ENCODE data around the gene CAMP. TPM values are rescaled to one million over a fixed set of nuclear protein-coding genes. Genes with fewer than 3 reads are reported as not detected.

The CAMP gene
- total RNA-seq, 1 experiment from 2014 or later = not detected

GRCh38 chr3:48215876-48216275 lies 7.4 kb upstream of the CAMP start:
- no peaks in the 10 kb centered on the region for H3K9me3 ChIP-seq (ENCODE audit: low read depth, low read length, poor library complexity, severe bottlenecking)
- H3K36me3 ChIP-seq (ENCODE audit: insufficient read depth, low read length, poor library complexity, severe bottlenecking) = no peaks in the 10 kb centered on the region
- TF ChIP-seq, protein P1, sequence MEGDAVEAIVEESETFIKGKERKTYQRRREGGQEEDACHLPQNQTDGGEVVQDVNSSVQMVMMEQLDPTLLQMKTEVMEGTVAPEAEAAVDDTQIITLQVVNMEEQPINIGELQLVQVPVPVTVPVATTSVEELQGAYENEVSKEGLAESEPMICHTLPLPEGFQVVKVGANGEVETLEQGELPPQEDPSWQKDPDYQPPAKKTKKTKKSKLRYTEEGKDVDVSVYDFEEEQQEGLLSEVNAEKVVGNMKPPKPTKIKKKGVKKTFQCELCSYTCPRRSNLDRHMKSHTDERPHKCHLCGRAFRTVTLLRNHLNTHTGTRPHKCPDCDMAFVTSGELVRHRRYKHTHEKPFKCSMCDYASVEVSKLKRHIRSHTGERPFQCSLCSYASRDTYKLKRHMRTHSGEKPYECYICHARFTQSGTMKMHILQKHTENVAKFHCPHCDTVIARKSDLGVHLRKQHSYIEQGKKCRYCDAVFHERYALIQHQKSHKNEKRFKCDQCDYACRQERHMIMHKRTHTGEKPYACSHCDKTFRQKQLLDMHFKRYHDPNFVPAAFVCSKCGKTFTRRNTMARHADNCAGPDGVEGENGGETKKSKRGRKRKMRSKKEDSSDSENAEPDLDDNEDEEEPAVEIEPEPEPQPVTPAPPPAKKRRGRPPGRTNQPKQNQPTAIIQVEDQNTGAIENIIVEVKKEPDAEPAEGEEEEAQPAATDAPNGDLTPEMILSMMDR (conservative IDR thresholded peaks at IDR 0.05; ENCODE audit: low read depth, low read length) = no peak
- TF ChIP-seq EZH2 (IDR thresholded peaks at IDR 0.05; ENCODE audit: borderline replicate concordance, low read depth, low read length, poor library complexity, severe bottlenecking) = no peak
- H3K4me3 ChIP-seq (ENCODE audit: low read depth, low read length, poor library complexity, severe bottlenecking) = no peak overlapping the region
- intact Hi-C loops (cut with micrococcal nuclease; ENCODE audit: unreplicated experiment) = no loop called here
- ChIA-PET CTCF (no interaction called here), POLR2A (ENCODE audit: low non-redundant PET) (no interaction called here)
- no peaks in the 10 kb centered on the region for H3K4me1 ChIP-seq (ENCODE audit: insufficient read depth, low read length, poor library complexity, severe bottlenecking)
- DNase-seq (ENCODE audit: low spot score) = no peak
- no TSS peak for BruUV-seq (replicated peaks)
- no peaks in the 10 kb centered on the region for H3K27me3 ChIP-seq (replicated peaks; ENCODE audit: insufficient read depth, low read depth, low read length, poor library complexity)
- no peak overlapping the region for H3K27ac ChIP-seq (ENCODE audit: low read depth, low read length, poor library complexity, severe bottlenecking)

DNA sequence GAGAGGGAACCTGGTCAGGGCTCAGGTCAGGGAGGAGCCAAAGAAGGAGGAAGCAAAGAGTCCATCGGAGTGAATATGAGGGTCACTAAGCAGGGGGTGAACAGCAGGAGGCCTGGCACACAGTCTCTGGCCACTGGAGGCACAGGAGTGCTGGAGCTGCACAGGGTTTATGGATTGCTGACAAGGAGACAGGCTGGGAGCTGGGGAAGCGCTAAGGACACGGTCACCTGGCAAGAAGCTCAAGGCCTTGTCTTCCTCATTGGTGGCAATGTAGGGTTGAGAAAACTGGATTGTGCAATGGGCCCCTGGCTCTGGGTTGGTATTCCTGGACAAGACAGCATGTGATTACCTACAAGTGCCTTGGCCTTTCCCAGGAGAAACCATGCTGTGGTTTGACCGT lies 5.8 kb upstream of the CAMP start:
- TF ChIP-seq, protein P1 (conservative IDR thresholded peaks at IDR 0.05; ENCODE audit: low read depth, low read length) = no peak
- no peak for TF ChIP-seq EZH2 (IDR thresholded peaks at IDR 0.05; ENCODE audit: borderline replicate concordance, low read depth, low read length, poor library complexity, severe bottlenecking)
- intact Hi-C loops (cut with micrococcal nuclease; ENCODE audit: unreplicated experiment) = no loop called here
- BruUV-seq (replicated peaks) = no TSS peak
- Histone ChIP-seq H3K36me3 (ENCODE audit: insufficient read depth, low read length, poor library complexity, severe bottlenecking) (no peaks in the 10 kb centered on the region), H3K9me3 (ENCODE audit: low read depth, low read length, poor library complexity, severe bottlenecking) (no peaks in the 10 kb centered on the region), H3K4me1 (ENCODE audit: insufficient read depth, low read length, poor library complexity, severe bottlenecking) (no peaks in the 10 kb centered on the region), H3K4me3 (ENCODE audit: low read depth, low read length, poor library complexity, severe bottlenecking) (no peak overlapping the region), H3K27ac (ENCODE audit: low read depth, low read length, poor library complexity, severe bottlenecking) (no peak overlapping the region), H3K27me3 (replicated peaks; ENCODE audit: insufficient read depth, low read depth, low read length, poor library complexity) (no peaks in the 10 kb centered on the region)
- CTCF ChIA-PET = no interaction called here
- POLR2A ChIA-PET (ENCODE audit: low non-redundant PET) = no interaction called here
- DNase-seq (ENCODE audit: low spot score) = no peak

DNA sequence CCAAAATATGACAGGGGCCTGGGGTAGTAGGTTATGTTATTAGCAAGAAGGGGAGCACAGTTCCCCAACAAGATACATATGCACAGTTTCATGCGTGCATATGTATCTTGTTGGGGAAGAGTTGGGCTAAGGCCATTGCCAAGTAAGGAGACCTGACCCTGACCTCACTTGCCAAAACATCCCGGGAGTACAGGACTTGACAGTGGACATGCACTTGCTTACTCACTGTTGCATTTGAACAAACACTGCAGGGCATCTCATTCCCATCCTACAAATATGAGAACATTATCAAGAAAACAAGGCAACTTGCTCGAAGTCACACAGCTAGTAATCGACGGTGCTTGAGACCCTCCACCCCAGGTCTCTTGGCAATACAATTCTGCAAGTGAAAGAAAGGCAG lies 4.8 kb upstream of the CAMP start:
- ChIA-PET POLR2A (ENCODE audit: low non-redundant PET) (no interaction called here), CTCF (interaction anchor here (1.4 kb wide), 1 partner anchor 218 kb away, joined by 4 read pairs; no protein-coding TSS in a partner anchor)
- Histone ChIP-seq H3K27me3 (replicated peaks; ENCODE audit: insufficient read depth, low read depth, low read length, poor library complexity) (no peaks in the 10 kb centered on the region), H3K4me3 (ENCODE audit: low read depth, low read length, poor library complexity, severe bottlenecking) (no peak overlapping the region), H3K4me1 (ENCODE audit: insufficient read depth, low read length, poor library complexity, severe bottlenecking) (no peaks in the 10 kb centered on the region), H3K27ac (ENCODE audit: low read depth, low read length, poor library complexity, severe bottlenecking) (no peak overlapping the region), H3K36me3 (ENCODE audit: insufficient read depth, low read length, poor library complexity, severe bottlenecking) (no peaks in the 10 kb centered on the region), H3K9me3 (ENCODE audit: low read depth, low read length, poor library complexity, severe bottlenecking) (no peaks in the 10 kb centered on the region)
- intact Hi-C loops (cut with micrococcal nuclease; ENCODE audit: unreplicated experiment) = no loop called here
- TF ChIP-seq EZH2 (IDR thresholded peaks at IDR 0.05; ENCODE audit: borderline replicate concordance, low read depth, low read length, poor library complexity, severe bottlenecking) = no peak
- TF ChIP-seq, protein P1 (conservative IDR thresholded peaks at IDR 0.05; ENCODE audit: low read depth, low read length) = no peak
- no peak for DNase-seq (ENCODE audit: low spot score)
- BruUV-seq (replicated peaks) = no TSS peak
